GM23248 (cell line): ENCODE data around the gene PLCB4.

Source experiments
- EZH2 ChIP-seq: fragments of 200-600 bp; sonication (generic); IDR thresholded peaks from 2 replicates; pipeline ENCODE4 v1.6.1; 2018; ENCODE audit warnings: antibody characterized with exemption, mild to moderate bottlenecking; ENCODE audit not compliant: insufficient read depth, poor library complexity, severe bottlenecking
- EZH2phosphoT487 ChIP-seq: fragments of 200-600 bp; sonication (generic); IDR thresholded peaks from 2 replicates; pipeline ENCODE4 v1.6.1; 2018; ENCODE audit warnings: antibody characterized with exemption, moderate library complexity, mild to moderate bottlenecking, low read depth; ENCODE audit not compliant: insufficient read depth

GRCh38 chr20:9121211-9121610 lies 52.3 kb downstream of the PLCB4 start:
- TF ChIP-seq EZH2 (no peak), EZH2phosphoT487 (no peak)
